H9 (cell line): ENCODE data around the gene ALOX5. TPM values are rescaled to one million over a fixed set of nuclear protein-coding genes. Genes with fewer than 3 reads are reported as not detected.

Experiments
- DNase-seq: peaks from one replicate; pipeline ENCODE4 v3.0.0-alpha.2; 2017
- H2AFZ ChIP-seq: one replicate; pipeline ENCODE4 v1.6.1; 2013; ENCODE audit warnings: mild to moderate bottlenecking, low read length, control low read depth, moderate library complexity
- H2AK5ac ChIP-seq: 2 replicates; pipeline ENCODE4 v1.6.1; 2013; ENCODE audit warnings: low read length, control low read depth, mixed read lengths; ENCODE audit not compliant: insufficient read length
- H2BK120ac ChIP-seq: one replicate; pipeline ENCODE4 v1.6.1; 2013; ENCODE audit warnings: low read depth, mild to moderate bottlenecking, low read length, control low read depth, inconsistent platforms; ENCODE audit not compliant: poor library complexity, severe bottlenecking
- H2BK12ac ChIP-seq: 2 replicates; pipeline ENCODE4 v1.6.1; 2013; ENCODE audit warnings: low read length, control low read depth, mixed read lengths, low read depth; ENCODE audit not compliant: insufficient read length
- H2BK15ac ChIP-seq: 2 replicates; pipeline ENCODE4 v1.6.1; 2013; ENCODE audit warnings: low read depth, low read length, control low read depth
- H2BK20ac ChIP-seq: one replicate; pipeline ENCODE4 v1.6.1; 2013; ENCODE audit warnings: low read depth, mild to moderate bottlenecking, low read length, control low read depth, inconsistent platforms; ENCODE audit not compliant: poor library complexity, severe bottlenecking
- H2BK5ac ChIP-seq: 2 replicates; pipeline ENCODE4 v1.6.1; 2013; ENCODE audit warnings: low read length, control low read depth, mixed read lengths; ENCODE audit not compliant: insufficient read length
- H3K14ac ChIP-seq: 2 replicates; pipeline ENCODE4 v1.6.1; 2013; ENCODE audit warnings: low read length, control low read depth; ENCODE audit not compliant: insufficient read depth
- H3K18ac ChIP-seq: 2 replicates; pipeline ENCODE4 v1.6.1; 2013; ENCODE audit warnings: low read depth, mild to moderate bottlenecking, mixed read lengths, low read length, control low read depth; ENCODE audit not compliant: insufficient read length
- H3K23ac ChIP-seq: 2 replicates; pipeline ENCODE4 v1.6.1; 2013; ENCODE audit warnings: low read length, control low read depth, mixed read lengths, low read depth; ENCODE audit not compliant: insufficient read length
- H3K23me2 ChIP-seq: 2 replicates; pipeline ENCODE4 v1.6.1; 2013; ENCODE audit warnings: low read depth, mild to moderate bottlenecking, mixed read lengths, low read length, control low read depth; ENCODE audit not compliant: insufficient read length, poor library complexity, severe bottlenecking
- H3K27ac ChIP-seq: 2 replicates; pipeline ENCODE4 v1.5.1; 2013; ENCODE audit warnings: low read length, control low read depth, mixed read lengths, low read depth; ENCODE audit not compliant: insufficient read length
- H3K27me3 ChIP-seq: 2 replicates; pipeline ENCODE4 v1.6.1; 2013; ENCODE audit warnings: low read length, control low read depth, inconsistent platforms; ENCODE audit not compliant: insufficient read depth
- H3K4ac ChIP-seq: 2 replicates; pipeline ENCODE4 v1.6.1; 2013; ENCODE audit warnings: low read depth, mild to moderate bottlenecking, control low read depth, inconsistent platforms, low read length, moderate library complexity
- H3K4me1 ChIP-seq: 2 replicates; pipeline ENCODE4 v1.6.1; 2013; ENCODE audit warnings: low read length, control low read depth, inconsistent platforms; ENCODE audit not compliant: insufficient read depth
- H3K4me2 ChIP-seq: 2 replicates; pipeline ENCODE4 v1.6.1; 2013; ENCODE audit warnings: low read length, control low read depth, mixed read lengths; ENCODE audit not compliant: insufficient read length, insufficient read depth
- H3K56ac ChIP-seq: 2 replicates; pipeline ENCODE4 v1.6.1; 2013; ENCODE audit warnings: low read depth, mild to moderate bottlenecking, mixed read lengths, low read length, control low read depth; ENCODE audit not compliant: insufficient read length
- H3K79me1 ChIP-seq: 2 replicates; pipeline ENCODE4 v1.6.1; 2013; ENCODE audit warnings: low read depth, mild to moderate bottlenecking, moderate library complexity, low read length, control low read depth, inconsistent platforms; ENCODE audit not compliant: insufficient read depth, poor library complexity, severe bottlenecking
- H3K79me2 ChIP-seq: 2 replicates; pipeline ENCODE4 v1.6.1; 2013; ENCODE audit warnings: low read length, control low read depth, inconsistent platforms; ENCODE audit not compliant: insufficient read depth
- H3K9ac ChIP-seq: 2 replicates; pipeline ENCODE4 v1.6.1; 2013; ENCODE audit warnings: low read length, control low read depth, mixed read lengths; ENCODE audit not compliant: insufficient read length; ENCODE audit errors: extremely low read depth
- H3K9me3 ChIP-seq: one replicate; pipeline ENCODE4 v1.6.1; 2013; ENCODE audit warnings: low read depth, low read length, inconsistent platforms; ENCODE audit not compliant: control insufficient read depth
- H3T11ph ChIP-seq: one replicate; pipeline ENCODE4 v1.6.1; 2013; ENCODE audit warnings: mild to moderate bottlenecking, low read length, control low read depth, inconsistent platforms
- H4K20me1 ChIP-seq: one replicate; pipeline ENCODE4 v1.6.1; 2013; ENCODE audit not compliant: control insufficient read depth, insufficient read length, insufficient read depth
- H4K5ac ChIP-seq: 2 replicates; pipeline ENCODE4 v1.6.1; 2013; ENCODE audit warnings: low read depth, mild to moderate bottlenecking, mixed read lengths, low read length, control low read depth; ENCODE audit not compliant: insufficient read length
- H4K8ac ChIP-seq: replicated peaks from 2 replicates; pipeline ENCODE4 v1.6.1; 2013; ENCODE audit warnings: low read length, control low read depth, mixed read lengths, low read depth; ENCODE audit not compliant: insufficient read length
- H4K91ac ChIP-seq: 2 replicates; pipeline ENCODE4 v1.6.1; 2013; ENCODE audit warnings: low read depth, mild to moderate bottlenecking, moderate library complexity, mixed read lengths, low read length, control low read depth; ENCODE audit not compliant: insufficient read length
- H3K27ac Mint-ChIP-seq, 3 experiments: 2 replicates in 2 of 3; 3 replicates in 1 of 3; pipeline ENCODE4 v1.8.0; 2020 to 2021; ENCODE audit warnings: mixed read lengths in 3 of 3, mild to moderate bottlenecking in 1 of 3, moderate library complexity in 1 of 3
- H3K27me3 Mint-ChIP-seq: 2 replicates; pipeline ENCODE4 v1.8.0; 2021; ENCODE audit warnings: low read depth, mild to moderate bottlenecking, moderate library complexity, mixed read lengths
- H3K36me3 Mint-ChIP-seq, 3 experiments: 2 replicates in 2 of 3; 3 replicates in 1 of 3; pipeline ENCODE4 v1.8.0; 2020 to 2021; ENCODE audit warnings: low read depth in 3 of 3, mixed read lengths in 3 of 3; ENCODE audit not compliant: insufficient read depth in 1 of 3
- H3K4me1 Mint-ChIP-seq, 2 experiments: 2 replicates each; pipeline ENCODE4 v1.8.0; 2020; ENCODE audit warnings: mixed read lengths in 2 of 2
- H3K4me3 Mint-ChIP-seq, 2 experiments: 2 replicates in 1 of 2; 3 replicates in 1 of 2; pipeline ENCODE4 v1.8.0; 2020 to 2021; ENCODE audit warnings: mild to moderate bottlenecking in 2 of 2, mixed read lengths in 2 of 2, moderate library complexity in 1 of 2
- H3K9me3 Mint-ChIP-seq, 2 experiments: 2 replicates in 1 of 2; 3 replicates in 1 of 2; pipeline ENCODE4 v1.8.0; 2020; ENCODE audit warnings: mild to moderate bottlenecking in 2 of 2, mixed read lengths in 2 of 2, moderate library complexity in 1 of 2
- WGBS: extraction: QIAGEN DNeasy Blood & Tissue Kit; methylation state at CpG from one replicate; pipeline ENCODE4 v1.1.7; 2013; ENCODE audit warnings: missing lambda C conversion rate, low lambda C conversion rate, mixed read lengths; ENCODE audit not compliant: insufficient read length; ENCODE audit errors: extremely low coverage; 5-methylcytosine and 5-hydroxymethylcytosine counted together
- total RNA-seq: library from RNA; stranded (reverse); gene quantifications from 2 replicates; pipeline ENCODE4 v1.2.1, GENCODE V29; 2021
- TF ChIP-seq, protein P1 (sequence below): fragments of 200-600 bp; sonication (generic); conservative IDR thresholded peaks from 3 replicates; pipeline ENCODE4 v1.8.0; 2021; ENCODE audit warnings: antibody characterized with exemption, mild to moderate bottlenecking

The ALOX5 gene
- total RNA-seq, 1 experiment from 2014 or later = 3.7 TPM

DNA sequence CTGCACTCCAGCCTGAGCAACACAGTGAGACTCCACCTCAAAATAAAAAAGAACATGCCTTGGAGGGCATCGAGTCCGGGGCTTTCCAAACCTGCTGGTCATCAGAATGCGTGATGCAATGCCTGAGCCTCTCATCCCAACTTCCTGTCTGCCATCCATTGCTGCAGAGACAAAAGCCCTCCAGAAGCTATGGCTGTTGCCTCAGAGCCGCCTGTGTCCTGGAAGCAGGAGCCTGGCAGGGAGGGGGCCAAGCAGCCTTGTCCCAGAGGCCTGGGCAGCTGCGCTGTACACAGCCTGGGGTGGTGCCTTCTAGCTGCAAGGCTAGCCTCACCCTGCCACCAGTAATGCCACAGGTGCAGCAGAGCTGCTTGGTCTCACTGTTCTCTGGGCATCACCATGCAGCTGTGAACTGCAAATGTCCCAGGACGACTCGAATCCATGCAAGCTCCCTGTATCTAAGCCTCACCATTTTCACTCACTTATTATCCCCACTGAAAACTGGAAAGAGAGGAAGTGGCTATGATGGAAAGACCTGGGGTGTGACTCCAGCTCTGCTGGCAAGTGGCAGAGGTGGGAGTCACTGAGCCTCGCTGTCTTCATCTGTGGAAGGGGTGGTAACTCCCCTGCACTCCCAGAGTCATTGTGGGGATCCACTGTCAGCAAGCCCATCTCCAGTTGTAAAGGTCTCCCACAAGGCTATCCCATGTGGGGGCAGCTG is 7.0 kb downstream of the ALOX5 start:
- no peak overlapping the region for H3K9ac ChIP-seq
- Mint-ChIP-seq H3K27ac (no peak overlapping the region), H3K36me3 (no peaks in the 10 kb centered on the region), H3K4me3 (no peak overlapping the region), H3K9me3 (no peaks in the 10 kb centered on the region), H3K4me1 (peaks cover 8 to 10% of the 10 kb centered on the region in 2 experiments), H3K27me3 (peaks cover 14% of the 10 kb centered on the region)
- H4K8ac ChIP-seq = no peak overlapping the region
- H2AK5ac ChIP-seq = no peak overlapping the region
- TF ChIP-seq, protein P1, sequence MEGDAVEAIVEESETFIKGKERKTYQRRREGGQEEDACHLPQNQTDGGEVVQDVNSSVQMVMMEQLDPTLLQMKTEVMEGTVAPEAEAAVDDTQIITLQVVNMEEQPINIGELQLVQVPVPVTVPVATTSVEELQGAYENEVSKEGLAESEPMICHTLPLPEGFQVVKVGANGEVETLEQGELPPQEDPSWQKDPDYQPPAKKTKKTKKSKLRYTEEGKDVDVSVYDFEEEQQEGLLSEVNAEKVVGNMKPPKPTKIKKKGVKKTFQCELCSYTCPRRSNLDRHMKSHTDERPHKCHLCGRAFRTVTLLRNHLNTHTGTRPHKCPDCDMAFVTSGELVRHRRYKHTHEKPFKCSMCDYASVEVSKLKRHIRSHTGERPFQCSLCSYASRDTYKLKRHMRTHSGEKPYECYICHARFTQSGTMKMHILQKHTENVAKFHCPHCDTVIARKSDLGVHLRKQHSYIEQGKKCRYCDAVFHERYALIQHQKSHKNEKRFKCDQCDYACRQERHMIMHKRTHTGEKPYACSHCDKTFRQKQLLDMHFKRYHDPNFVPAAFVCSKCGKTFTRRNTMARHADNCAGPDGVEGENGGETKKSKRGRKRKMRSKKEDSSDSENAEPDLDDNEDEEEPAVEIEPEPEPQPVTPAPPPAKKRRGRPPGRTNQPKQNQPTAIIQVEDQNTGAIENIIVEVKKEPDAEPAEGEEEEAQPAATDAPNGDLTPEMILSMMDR = no peak
- H3T11ph ChIP-seq = no peak overlapping the region
- no peaks in the 10 kb centered on the region for H3K4me1 ChIP-seq
- no peaks in the 10 kb centered on the region for H3K23me2 ChIP-seq
- no peak overlapping the region for H3K56ac ChIP-seq
- H2AFZ ChIP-seq = no peak overlapping the region
- no peak overlapping the region for H2BK12ac ChIP-seq
- no peaks in the 10 kb centered on the region for H3K79me2 ChIP-seq
- H3K27ac ChIP-seq = no peak overlapping the region
- no peak overlapping the region for H2BK120ac ChIP-seq
- no peak overlapping the region for H2BK20ac ChIP-seq
- no peak overlapping the region for H4K91ac ChIP-seq
- H4K5ac ChIP-seq = no peak overlapping the region
- H3K18ac ChIP-seq = no peak overlapping the region
- WGBS = no CpG with 5 or more reads among the region's 8 CpGs
- no peak overlapping the region for H3K4me2 ChIP-seq
- H3K14ac ChIP-seq = no peak overlapping the region
- DNase-seq = no peak
- no peaks in the 10 kb centered on the region for H3K79me1 ChIP-seq
- no peak overlapping the region for H3K4ac ChIP-seq
- H2BK5ac ChIP-seq = no peak overlapping the region
- no peaks in the 10 kb centered on the region for H3K27me3 ChIP-seq
- no peak overlapping the region for H2BK15ac ChIP-seq
- no peak overlapping the region for H3K23ac ChIP-seq
- H4K20me1 ChIP-seq = no peaks in the 10 kb centered on the region
- H3K9me3 ChIP-seq = no peaks in the 10 kb centered on the region
